Subcutaneous adipose tissue (tissue), 4 donors: Measurements from ENCODE around the gene MYO3B. TPM values are rescaled to one million over a fixed set of nuclear protein-coding genes. Genes with fewer than 3 reads are reported as not detected.

Experiments
- CTCF ChIP-seq: fragments of 450-650 bp; IDR thresholded peaks from one replicate; pipeline ENCODE4 v1.5.1; 2016; ENCODE audit warnings: low read depth, mild to moderate bottlenecking, control low read depth, antibody characterized with exemption, moderate library complexity
- total RNA-seq, 4 donors: library from RNA; depleted of rRNA; stranded (reverse); fragments of >200 nt; gene quantifications; one replicate each; pipeline ENCODE4 v1.1.0, GENCODE V29; 2016

The MYO3B gene
- total RNA-seq, 4 donors from 2014 or later = 0.17 TPM; not detected in 3

DNA sequence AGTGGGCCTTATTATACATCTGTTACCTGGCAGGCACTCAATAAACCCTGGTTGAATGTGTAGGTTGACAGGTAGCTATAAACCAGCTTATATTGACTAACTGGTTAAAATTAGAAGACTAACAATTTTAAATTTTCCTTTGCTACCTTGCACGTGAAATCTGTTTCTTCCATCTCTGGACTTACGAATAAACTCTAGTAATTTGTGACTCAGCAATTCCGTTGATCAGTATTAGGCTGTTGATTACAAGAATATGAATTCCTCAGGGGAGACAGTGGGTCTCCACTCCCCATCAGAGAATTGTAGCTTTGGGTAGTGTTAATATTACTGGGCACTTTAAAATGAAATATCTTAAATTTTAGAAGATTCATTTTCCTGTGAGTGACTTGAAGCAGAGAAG, 399.4 kb downstream of the MYO3B start:
- no peak for TF ChIP-seq CTCF

DNA sequence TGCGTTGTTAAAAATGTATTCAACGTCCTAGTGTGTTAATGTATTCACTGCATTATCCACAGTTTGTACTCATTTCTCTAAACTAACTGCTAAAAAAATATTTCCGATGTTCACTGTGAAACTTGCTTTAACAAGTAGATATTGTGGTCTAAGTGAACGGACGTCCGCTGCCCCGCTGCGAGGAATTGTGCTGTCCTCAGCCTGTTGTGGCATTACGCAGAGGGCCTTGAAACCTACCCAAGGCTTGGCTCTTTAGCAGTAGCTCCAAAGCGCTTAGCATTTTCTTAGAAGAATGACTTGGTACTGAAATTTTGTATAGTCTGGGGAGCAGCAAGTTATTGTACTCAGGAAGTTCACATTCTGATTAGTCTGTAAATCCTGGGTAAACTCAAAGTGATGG, 400.7 kb downstream of the MYO3B start:
- TF ChIP-seq CTCF = no peak

- no peak for TF ChIP-seq CTCF
Measured at GRCh38 chr2:170579511-170579910, 401.6 kb downstream of the MYO3B start.

DNA sequence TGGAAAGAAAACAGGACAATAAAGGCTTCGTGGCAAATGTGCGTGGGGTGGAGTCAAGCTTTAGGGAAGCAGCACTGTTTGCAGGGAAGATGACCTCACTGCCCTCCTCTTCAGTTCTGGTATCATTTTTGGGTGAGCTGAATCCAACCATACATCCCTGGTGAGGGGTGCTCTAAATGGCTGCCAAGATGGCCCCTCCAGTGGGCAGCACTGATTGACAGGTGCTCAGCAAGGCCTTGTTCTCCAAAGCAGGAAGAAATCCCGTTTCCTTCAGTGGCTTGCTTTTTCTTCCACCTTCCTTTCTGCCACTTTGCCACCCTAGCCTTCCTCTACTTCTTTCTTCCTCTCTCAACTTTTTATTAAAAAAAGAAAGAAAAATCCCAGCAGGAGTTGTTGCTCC, 404.4 kb downstream of the MYO3B start:
- no peak for TF ChIP-seq CTCF

DNA sequence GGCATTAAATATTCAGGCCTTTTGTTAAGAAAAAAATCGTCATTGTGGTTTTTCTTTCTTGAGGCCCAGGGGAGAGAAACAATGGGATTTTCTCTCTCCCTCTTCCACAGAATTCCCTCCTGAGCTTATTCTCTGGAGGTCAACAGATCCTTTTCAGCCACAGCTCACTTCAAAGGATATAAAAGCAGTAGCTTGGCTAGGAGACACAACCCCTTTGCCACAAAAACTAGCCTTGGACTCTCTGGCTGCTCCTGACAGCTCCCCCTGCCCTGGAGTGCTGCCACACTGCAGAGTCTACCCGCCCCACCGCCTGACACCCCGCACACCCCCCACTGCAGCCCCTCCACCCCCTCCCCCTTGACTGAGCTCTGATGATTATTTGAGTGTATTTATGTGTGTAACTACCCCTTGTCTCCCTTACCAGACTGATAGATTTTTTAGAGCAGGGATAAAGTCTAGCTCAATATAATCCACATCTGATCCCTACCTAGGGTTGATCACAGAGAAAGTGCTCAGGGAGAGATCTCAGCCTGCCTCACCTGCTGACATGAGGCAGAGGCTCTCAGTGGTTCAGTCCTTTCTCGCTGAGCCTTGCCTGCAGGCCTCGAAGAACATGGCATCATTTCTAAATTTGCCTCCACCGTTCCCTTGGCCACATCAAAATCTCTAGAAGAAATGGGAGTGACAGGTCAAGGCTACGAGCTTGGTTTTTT, 405.0 kb downstream of the MYO3B start:
- TF ChIP-seq CTCF = no peak

DNA sequence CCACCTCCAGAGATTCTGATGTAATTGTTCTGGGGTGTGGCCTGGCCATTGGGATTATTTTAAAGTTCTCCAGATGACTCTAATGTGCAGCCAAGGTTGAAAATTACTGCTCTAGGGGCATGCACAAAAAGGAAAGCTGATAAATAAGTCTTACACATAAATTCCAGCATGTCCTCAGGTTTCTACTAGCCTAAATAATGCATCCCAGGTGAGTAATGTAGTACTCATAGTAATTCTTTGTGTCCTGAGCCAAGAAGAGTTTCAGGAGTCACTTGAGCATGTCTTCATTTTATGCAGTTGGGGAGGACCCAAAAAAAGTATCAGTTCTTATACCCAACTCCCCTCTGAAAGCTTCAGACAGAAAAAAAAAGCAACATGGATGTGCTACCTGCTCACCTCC, 407.1 kb downstream of the MYO3B start:
- no peak for TF ChIP-seq CTCF

DNA sequence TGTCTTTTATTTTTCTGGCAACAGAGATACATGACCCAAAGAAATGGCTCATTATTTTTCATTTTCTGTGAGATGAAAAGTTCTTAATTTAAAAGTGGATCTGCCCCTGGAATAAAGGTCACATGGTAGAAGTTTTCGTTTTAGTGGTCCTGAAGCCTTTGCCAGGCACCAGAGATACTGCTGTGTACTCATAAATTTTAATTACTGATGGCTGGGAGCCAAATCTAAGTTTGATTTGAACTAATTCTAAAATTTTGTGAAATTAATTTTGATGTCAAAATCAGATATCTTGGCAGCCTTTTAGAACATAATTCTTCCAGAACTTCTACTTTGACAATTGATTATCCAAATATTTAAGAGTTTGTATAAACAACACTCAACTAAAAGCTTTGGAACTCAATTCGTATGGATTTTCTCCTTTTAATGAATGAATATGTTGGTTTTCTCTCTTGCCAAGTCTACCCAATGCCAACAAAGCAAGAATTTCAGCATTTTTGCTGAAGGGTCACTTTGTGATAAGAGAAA, 408.7 kb downstream of the MYO3B start:
- no peak for TF ChIP-seq CTCF
